Sigmoid colon (tissue), 4 donors: ENCODE data around the gene ATRNL1.

ENCODE experiments used
- CTCF ChIP-seq, 4 experiments: fragments of 450-650 bp in 3 of 4; fragments of 200-600 bp in 1 of 4; IDR thresholded peaks; one replicate each; pipeline ENCODE4 v1.5.1; 2016 to 2019; ENCODE audit warnings: antibody characterized with exemption in 4 of 4, mild to moderate bottlenecking in 3 of 4, moderate library complexity in 2 of 4
- EP300 ChIP-seq, 4 donors: sonication (generic); formaldehyde crosslinking; IDR thresholded peaks; one replicate each; pipeline ENCODE4 v1.6.1; 2017; ENCODE audit warnings: antibody characterized with exemption in 4 of 4

DNA sequence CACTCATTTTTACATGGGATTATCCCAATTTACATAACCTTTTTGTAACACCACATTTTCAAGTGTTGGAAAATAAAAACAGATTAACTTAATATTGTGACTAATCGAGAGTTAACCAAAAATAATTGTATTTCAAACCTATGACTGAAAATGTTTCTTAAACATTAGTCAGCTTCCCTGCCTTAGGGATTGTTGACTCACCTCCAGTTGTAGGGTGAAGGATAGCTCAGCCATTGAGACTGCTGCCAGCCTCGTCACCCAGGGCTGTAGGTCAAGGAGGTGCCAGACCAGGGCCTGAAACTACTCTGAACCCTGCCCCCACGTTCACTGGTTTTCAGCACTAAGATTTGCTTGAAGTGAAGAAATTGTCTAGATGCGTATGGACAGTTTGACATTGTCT lies 828.6 kb downstream of the ATRNL1 start:
- TF ChIP-seq EP300 (IDR thresholded peaks at IDR 0.05) (no peak), CTCF (IDR thresholded peaks at IDR 0.05) (no peak)
